ENCODE measurements around the gene NBPF3.
A peak's percentile ranks its signal among the peaks of the same experiment; 100 is the strongest.
"Not testable (repeated sequence)": the region's sequence is repeated elsewhere in the genome, so short reads cannot be mapped to it uniquely, and the experiment has no call there.

The NBPF3 gene

DNA sequence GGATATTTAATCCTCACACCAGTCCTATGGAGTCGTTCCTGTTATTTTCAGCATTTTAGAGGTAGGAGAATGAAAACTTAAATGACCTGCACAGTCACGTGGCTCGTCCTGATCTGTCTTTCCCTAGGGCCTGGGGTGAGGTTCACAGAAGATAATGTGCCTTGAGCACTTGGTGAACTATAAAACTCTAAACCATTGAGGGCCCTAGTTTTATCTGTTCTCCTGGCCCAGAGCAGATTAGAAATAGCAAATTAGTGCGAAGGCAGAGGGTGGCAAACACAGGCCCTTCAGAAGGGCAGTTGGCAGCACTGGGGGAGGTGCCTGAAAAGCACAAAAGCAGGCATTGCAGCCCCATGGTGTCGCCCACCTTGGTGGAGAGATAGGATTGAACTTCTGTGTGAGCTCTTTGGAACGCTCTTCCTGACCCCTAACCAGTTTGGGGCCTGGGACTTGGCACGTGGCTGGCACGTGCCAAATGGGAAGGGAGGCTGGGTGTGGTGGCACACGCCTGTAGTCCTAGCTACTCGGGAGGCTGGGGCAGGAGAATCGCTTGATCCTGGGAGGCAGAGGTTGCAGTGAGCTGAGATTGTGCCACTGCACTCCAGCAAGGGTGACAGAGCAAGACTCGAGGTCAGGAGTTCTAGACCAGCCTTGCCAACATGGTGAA lies 1.2 kb upstream of the NBPF3 start:
- DNase-seq, result not testable (repeated sequence)

DNA sequence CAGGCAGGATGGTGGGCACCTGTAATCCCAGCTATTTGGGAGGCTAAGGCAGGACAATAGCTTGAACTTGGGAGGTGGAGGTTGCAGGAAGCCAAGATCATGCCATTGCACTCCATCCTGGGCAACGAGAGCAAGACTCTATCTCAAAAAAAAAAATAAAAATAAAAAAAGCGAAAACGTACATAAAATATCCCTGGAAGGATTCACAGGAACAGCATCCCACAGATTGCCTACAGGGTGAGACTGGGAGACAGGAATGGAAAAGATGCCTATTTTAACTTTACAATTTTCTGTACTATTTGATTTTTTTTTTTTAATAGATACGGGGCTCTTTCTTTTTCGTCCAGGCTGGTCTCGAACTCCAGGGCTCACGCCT lies 604 bp upstream of the NBPF3 start:
- DNase-seq, result no peak

DNA sequence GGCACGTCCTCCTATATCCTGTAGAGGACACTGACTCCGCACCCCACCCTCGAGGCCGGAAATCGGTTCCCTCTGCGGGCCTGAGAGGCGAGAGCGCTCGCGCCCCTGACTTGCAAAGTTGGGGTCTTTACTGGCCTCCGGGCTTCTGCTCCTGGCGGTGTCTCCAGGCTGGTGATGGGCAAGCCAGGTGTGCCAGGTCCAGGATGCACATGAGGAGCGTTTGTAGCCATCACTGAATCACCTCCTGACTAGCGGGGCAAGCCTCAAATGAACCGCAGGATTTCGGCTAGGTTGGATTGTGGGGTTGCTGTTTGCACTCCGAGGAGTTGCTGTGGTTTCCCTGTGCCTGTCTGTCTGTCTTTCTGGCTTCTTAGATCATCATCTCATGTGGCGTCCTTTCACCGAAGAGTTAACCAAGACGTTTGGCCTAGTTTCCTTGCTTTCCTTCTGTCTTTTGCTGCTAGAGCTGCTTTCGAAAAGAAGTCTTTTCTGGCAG lies 741 bp downstream of the NBPF3 start:
- peak; percentile 19 for DNase-seq

DNA sequence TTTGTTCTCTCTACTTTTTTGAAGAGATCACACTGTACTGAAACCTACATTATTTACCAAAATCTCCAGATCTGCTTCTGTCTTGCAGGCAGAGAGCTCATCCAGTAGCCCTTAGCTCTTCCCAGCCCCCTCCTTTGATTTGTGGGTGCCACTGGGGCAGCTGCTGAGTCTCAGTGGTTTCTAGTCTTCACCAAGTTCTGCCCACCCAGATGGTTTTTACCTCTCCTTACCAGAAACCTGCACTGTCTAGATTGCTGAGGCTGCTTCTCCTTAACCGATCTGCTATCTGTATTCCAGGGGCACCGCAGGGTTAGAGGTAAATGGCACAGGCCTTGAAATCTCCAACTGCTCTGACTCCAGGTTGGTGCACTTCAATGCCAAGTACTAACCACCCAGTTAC lies 6.7 kb downstream of the NBPF3 start:
- DNase-seq, result not testable (repeated sequence)

DNA sequence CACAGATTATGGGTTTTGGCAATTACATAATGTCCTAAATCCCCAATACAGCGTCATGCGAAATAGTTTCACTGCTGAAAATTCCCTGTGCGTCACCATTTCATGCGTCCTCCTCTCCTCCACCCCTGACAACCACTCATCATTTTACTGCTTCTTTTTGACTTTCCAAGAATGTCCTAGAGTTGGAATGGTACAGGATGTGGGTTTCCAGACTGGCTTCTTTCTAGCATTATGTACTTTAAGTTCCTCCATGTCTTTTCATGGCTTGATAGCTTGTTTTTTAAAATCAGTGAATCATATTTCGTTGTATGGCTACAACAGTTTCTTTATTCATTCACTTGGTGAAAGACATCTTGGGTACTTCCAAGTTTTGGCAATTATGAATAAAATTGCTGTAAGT lies 7.4 kb downstream of the NBPF3 start:
- DNase-seq, result no peak

DNA sequence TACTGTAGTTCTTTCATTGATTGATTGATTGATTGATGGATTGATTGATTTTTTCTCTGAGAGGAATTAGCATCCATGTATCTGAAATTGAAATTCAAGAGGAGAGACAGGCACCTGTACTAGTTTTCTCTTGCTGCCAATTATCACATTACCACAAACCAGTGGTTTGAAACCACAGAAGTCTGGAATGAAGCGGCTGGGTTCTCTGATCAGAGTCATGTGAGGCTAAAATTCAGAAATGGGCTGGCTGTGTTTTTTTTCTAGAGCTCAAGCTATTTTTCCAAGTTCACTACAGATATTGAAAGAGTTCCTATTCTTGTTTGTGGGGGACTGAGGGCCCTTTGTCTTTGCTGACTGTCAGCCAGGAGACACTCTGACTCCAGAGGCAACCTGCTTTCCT lies 10.0 kb downstream of the NBPF3 start:
- DNase-seq, result no peak

DNA sequence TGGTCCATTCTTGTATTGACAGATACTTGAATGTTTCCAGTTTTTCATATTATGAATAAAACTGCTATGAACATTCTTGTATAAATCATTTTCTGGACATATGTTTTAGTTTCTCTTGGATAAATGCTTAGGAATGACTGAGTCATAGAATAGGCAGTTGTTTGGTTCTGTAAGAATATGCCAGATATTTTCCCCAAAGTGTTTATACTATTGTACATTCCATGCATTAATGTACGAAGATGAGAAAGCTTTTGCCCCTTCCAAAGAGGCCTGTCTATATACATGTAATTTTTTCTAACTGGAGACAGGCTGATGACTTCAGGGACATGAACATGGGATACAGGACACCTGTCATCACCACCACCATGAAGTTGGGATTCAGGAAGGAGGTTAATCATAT lies 11.3 kb downstream of the NBPF3 start:
- no peak for DNase-seq

DNA sequence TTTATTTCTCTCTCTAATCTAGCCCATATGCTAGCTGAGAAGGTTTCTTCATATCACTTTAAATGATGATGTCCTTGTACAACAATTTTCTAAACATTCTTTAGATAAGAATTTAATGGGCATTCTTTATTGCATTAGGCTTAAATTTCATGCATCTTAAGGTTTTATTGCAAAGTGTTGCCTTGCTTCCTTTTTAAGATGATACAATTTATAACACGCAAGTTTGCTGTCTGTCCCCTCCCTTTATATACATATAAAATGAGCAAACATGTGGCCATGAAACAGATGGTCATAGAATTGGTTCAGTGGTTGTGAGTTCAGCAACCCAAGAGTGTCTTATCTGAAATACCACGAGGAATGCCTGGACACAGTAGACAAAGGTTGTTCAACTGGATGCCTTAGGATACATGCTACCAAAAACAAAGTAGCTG lies 12.1 kb downstream of the NBPF3 start:
- no peak for DNase-seq

DNA sequence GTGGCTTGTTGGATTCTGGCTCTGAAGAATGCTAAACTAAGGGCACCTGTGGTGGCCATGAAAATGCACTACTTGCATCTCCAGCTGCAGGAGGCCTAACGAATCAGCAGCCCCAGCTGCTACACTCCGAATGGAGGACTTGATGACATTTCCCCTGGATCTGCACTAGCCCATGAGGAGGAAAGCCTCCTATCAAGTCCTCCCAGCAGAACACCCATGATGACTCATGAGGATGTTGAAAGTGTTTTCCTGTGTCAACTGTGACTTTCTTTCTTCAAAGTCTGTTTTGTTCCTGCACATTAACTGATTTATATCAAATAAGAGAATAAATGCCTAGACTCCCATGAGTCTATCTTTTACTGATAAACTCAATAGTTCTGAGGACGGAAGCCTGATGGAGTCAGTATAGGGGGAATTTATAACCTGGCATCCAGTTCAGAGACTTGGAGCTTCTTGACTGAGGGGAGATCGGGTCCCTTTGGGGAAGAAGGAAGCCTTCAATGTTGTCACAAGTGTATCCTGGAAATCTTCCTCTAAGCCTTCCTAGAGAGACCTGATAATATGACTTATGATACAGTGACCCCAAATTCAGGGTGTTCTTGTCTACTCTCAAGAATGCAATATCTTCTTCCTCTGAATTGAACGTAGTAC lies 14.2 kb downstream of the NBPF3 start:
- not testable (repeated sequence) for DNase-seq

DNA sequence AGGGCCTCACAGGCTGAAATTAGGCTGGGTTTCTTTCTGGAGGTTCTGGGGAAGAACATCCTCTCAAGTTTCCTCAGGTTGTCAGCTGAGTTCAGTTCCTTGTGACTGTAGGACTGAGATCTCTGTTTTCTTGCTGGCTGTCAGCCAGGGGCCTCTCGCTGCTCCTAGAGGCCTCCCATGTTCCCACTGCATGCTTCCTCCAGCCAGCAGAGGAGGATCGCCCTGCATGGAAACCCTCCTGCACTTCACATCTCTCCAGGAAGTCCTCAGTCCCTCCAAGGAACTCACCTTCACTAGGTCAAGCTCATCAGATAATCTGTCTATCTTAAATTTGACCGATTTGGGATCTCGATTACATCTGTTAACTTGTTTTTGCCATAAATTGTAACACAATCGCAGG lies 15.0 kb downstream of the NBPF3 start:
- not testable (repeated sequence) for DNase-seq

DNA sequence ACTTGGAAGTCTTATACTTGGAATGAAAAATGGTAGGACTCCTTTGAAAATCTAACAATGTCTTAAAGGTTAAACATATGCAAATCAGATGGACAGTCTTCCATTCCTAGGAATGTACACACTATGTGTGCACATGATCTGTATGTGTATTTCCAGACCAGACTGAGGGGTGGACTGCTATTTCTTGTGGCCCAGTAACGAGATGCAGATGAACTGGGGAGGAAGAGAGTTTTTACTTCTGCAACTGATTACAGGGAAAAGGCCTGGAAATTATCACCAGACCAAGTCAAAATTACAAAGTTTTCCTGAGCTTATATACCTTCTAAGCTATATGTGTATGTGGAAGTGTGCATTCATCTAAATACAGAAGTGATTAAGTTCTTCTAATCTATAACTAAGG lies 17.7 kb downstream of the NBPF3 start:
- no peak for DNase-seq

DNA sequence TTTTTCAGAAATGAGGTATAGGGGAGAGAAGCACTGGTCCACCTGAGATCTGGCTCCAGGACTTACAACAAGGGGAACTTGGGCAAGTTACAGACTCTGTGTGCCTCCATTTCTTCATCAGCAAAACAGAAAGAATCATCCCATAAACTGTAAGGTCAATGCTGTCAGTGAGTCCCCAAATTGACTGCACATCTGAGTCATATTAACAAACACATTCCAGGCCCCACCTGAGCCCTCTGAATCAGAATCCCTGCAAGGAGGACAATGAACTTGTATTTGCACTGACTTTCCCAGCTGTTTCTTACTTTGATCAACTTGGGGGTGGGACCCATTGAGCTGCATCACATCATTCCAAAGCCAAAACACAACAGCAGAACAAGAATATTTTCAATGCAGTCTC lies 25.2 kb downstream of the NBPF3 start:
- not testable (repeated sequence) for DNase-seq

DNA sequence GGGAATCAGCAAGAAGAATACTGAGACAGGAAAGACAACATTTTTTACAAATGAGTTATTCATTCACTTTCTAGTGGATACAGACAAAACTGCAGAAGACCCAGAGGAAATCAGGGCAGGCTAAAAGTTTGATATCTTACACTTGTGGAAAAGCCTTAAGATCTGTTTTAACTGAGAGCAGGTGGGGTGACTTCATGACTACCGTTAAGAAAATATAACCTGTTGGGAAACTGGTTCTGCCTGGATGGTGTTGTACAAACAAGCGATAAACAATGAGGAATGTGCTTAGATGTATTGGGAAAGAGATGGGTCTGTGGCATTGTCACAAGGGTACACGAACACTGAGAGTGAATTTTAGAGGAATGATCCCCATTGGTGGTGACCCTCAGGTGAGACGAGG lies 28.0 kb downstream of the NBPF3 start:
- DNase-seq, result not testable (repeated sequence)

DNA sequence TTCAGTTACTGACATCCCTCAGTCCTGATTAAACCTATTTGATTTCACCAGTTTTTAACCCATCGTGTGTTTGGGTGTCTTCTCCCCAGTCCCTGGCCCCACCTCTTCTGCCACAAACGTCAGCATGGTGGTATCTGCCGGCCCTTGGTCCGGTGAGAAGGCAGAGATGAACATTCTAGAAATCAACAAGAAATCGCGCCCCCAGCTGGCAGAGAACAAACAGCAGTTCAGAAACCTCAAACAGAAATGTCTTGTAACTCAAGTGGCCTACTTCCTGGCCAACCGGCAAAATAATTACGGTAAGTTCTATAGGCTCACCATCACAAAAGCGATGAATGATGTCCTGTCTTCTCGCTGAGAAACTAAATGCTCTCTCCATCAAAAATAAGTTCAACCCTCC lies 28.7 kb downstream of the NBPF3 start:
- peak; percentile 27 for DNase-seq

DNA sequence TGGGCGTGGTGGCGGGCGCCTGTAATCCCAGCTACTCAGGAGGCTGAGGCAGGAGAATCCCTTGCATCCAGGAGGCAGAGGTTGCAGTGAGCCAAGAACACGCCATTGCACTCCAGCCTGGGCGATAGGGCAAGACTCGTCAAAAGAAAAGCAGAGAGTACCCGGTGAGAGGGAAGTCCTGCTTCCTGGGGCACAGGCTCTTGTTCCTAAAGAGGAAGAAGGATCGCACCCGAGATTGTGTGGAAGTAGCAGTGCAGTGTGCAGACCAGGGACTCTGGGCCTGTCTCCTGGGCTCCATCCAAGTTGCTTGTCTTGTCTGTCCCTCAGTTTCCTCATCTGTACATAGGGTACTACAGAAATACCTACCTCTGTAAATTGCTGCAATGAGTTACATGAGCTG lies 29.6 kb downstream of the NBPF3 start:
- no peak for DNase-seq

DNA sequence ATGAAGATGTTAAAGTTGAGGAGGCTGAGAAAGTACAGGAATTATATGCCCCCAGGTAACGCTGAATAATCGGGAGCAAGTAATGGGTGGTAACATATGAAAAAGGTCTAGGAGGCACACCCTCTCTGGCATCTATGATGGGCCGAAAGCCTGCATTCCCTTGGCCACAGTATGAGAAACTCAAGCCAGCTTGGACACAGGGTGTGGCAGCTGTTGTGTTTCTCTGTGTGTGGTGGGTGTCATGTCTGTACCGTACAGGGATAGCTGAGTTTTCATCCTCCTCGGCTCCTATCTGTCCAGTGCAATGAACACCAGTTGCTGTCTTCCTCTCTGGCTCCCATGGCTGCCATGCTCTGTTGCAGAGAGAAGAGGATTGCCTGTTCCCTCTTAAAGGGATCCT lies 32.9 kb downstream of the NBPF3 start:
- no peak for DNase-seq

DNA sequence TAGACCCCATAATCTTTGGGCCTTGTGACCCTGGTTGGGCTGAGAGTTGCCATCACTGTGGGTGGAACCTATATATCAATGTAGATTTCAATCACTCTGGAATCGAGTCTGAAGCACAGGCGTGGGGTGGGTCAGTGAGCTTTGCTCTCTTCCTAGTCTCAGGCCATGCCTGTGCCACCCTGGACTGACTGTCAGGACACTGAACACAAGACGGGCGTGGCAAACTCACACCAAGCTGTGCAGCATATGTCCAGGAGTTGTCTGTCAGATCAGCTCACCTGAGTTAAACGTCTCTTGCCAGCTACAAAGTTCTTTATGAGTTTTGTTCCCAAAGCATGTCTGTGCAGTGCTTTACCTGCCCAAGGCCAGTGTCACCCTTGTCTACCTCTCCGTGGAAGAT lies 38.4 kb downstream of the NBPF3 start:
- DNase-seq, result no peak

DNA sequence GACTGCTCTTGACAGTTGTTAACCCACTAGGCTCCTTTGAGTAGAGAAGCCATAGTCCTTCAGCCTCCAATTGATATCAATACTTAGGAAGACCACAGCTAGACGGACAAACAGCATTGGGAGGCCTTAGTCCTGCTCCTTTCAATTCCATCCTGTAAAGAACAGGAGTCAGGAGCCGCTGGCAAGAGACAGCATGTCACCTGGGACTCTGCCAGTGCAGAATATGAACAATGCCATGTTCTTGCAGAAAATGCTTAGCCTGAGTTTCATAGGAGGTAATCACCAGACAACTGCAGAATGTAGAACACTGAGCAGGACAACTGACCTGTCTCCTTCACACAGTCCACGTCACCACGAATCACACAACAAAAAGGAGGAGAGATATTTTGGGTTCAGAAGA lies 43.9 kb downstream of the NBPF3 start:
- DNase-seq, result not testable (repeated sequence)

DNA sequence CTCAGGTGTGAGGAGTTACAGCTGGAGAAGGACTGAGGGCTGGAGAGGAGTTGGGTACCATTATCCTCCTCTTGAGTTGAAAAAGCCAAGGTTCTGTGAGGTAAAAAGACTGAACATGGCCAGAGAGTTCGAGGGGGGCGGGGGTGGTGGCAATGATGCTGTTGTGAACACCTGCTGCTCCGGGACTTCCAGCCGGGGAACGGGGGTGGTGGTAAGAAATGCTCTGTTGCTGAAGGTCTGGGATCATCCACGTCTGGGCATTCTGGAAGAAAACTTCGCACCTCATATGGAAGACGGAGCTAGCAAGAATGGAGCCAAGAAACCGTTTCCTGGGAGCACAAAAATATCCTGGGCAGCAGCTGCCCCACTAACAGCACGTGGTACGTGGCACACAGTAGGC lies 49.2 kb downstream of the NBPF3 start:
- no peak for DNase-seq

DNA sequence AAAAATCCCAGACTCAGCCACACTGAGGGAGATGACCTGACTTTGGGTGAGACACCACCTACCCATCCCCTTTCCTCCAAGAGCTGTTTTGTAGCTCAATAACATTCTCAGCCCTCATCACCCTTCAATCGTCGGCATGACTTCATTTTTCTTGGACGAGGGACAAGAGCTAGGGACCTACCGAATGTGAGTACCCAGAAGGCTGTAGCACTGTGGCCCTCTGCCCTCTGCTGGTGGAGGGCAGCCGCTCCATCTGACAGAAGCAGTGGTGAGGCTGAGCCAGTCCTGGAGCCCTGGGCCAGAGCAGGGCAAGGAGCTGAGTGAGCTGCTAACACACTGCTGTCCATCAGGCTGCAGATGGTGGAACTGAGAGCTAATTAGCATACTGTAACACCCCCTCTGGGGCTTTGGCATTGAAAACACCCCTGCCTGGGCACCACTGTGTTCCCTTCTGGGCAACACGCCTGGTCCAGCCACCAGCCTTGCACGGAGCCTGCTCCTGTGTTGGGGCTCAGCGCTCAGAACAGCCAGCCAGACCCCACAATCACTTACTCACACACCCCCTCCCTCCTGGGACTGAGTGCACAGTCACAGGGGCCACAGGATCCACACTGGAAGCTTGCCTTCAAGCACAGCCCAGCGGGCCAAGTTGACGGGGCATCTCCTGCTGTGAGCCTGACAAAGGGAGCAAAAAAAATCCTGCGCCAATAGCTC lies 51.0 kb downstream of the NBPF3 start:
- DNase-seq, result peak; percentile 54

DNA sequence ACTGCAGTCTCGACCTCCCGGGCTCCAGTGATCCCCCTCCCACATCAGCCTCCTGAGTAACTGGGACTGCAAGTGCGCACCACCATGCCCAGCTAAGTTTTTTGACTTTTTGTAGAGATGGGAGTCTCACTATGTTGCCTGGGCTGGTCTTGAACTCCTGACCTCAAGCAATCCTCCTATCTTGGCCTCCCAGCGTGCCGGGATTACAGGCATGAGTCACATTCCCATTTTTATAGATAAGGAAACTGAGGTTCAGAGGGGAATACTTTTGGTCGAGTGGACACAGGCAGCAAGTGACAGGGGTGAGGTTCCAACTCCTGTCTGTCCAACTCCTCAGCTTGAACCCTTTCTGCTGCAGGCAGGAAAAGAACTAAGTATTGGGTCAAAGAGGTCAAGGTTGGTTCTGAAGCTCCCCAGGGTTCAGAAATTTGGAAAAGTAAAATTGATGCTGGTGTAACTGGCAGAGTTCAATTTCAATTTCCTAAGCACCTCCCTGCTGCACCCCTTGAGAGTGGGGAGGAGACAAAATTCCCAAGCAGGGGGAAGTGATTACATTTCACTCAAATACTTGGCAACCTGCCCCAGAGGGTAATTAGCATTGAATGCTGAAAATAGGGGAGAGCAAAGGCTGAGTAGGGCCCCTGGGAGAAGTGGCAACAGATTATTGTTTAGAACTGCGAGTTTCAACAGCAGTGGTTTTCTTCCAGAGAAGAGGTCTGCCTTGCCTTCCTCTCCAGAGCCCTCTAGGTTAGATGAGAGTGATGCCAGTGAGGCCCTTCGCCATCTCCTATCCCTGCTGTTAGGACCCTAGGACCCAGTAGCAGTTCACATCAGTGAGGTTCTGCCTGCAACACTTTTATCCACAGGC lies 51.8 kb downstream of the NBPF3 start:
- DNase-seq, result peak; percentile 39

DNA sequence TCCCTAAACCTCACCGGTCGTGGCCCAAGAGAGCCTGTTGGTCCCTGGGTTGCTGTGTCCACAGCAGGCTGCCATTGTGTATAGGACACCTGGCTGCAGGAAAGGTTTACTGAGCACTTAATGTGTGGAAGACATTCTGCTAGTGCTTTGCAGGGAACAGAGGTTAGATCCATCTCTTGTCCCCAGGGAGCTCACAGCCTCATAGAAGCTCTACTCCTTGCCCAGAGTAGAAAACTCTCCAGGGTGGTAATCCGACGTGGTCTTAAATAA lies 52.4 kb downstream of the NBPF3 start:
- DNase-seq, result no peak

DNA sequence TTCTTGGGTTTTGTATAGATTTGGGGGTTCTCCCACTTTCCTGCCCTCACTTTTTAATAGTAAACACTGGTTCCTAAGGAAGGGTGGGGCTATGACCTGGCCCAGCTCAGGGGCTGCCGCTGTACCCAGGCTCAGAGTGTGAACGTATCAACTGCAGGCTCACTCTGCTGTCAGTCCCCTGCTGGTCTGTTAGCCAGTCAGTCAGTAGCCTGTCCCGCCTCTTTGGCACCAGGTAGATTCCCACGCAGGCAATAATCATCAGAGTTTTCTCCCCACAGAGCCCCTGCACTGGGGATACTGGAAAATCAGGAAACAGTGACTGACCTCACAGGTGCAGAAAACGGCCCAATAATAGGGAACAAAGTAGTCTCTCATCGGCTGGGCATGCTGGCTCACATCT lies 54.3 kb downstream of the NBPF3 start:
- no peak for DNase-seq
